SK-N-SH treated with all-trans-retinoic acid at 6 μM for 48 hours (cell line): ENCODE results near the gene PCDHGA9.

Source experiments
- ATAC-seq: fragments of 200-7000 bp; cut with Tn5 transposase; 3 replicates; pipeline ENCODE4 v1.9.1; 2020; ENCODE audit warnings: mild to moderate bottlenecking, moderate library complexity
- ARNTL ChIP-seq: fragments of 450-650 bp; formaldehyde crosslinking; IDR thresholded peaks from 2 replicates; pipeline ENCODE4 v1.5.0; 2020; ENCODE audit warnings: low read depth, mild to moderate bottlenecking, moderate library complexity, borderline replicate concordance
- BACH2 ChIP-seq: fragments of 250-450 bp; sonication (Bioruptor Pico); IDR thresholded peaks from 2 replicates; pipeline ENCODE4 v1.9.0; 2021; ENCODE audit warnings: mild to moderate bottlenecking, borderline replicate concordance
- CREB5 ChIP-seq: fragments of 250-450 bp; sonication (Bioruptor Pico); IDR thresholded peaks from 2 replicates; pipeline ENCODE4 v1.5.1; 2020; ENCODE audit warnings: low read depth, mild to moderate bottlenecking, moderate library complexity
- CSDC2 ChIP-seq: fragments of 250-450 bp; sonication (Bioruptor Pico); IDR thresholded peaks from 2 replicates; pipeline ENCODE4 v1.5.0; 2020; ENCODE audit warnings: mild to moderate bottlenecking, moderate library complexity
- CSRNP3 ChIP-seq: fragments of 250-450 bp; sonication (Bioruptor Pico); IDR thresholded peaks from 2 replicates; pipeline ENCODE4 v1.5.1; 2021; ENCODE audit warnings: mild to moderate bottlenecking, moderate library complexity
- ESRRG ChIP-seq: fragments of 250-450 bp; sonication (Bioruptor Pico); IDR thresholded peaks from 2 replicates; pipeline ENCODE4 v1.6.1; 2021; ENCODE audit warnings: mild to moderate bottlenecking
- GLIS3 ChIP-seq: fragments of 250-450 bp; sonication (Bioruptor Pico); IDR thresholded peaks from 2 replicates; pipeline ENCODE4 v1.5.0; 2020; ENCODE audit warnings: mild to moderate bottlenecking, moderate library complexity
- ISL1 ChIP-seq: fragments of 250-450 bp; sonication (Bioruptor Pico); IDR thresholded peaks from 2 replicates; pipeline ENCODE4 v2.1.2; 2022; ENCODE audit warnings: mild to moderate bottlenecking, moderate library complexity
- OSR1 ChIP-seq: fragments of 250-450 bp; sonication (Bioruptor Pico); IDR thresholded peaks from 2 replicates; pipeline ENCODE4 v1.8.0; 2022; ENCODE audit warnings: moderate library complexity, mild to moderate bottlenecking, inconsistent platforms
- PATZ1 ChIP-seq: fragments of 250-450 bp; sonication (Bioruptor Pico); IDR thresholded peaks from 2 replicates; pipeline ENCODE4 v1.8.0; 2020; ENCODE audit warnings: mild to moderate bottlenecking, moderate library complexity, borderline replicate concordance
- PPARA ChIP-seq: fragments of 250-450 bp; sonication (Bioruptor Pico); IDR thresholded peaks from 2 replicates; pipeline ENCODE4 v1.5.0; 2020; ENCODE audit warnings: mild to moderate bottlenecking, borderline replicate concordance
- RARB ChIP-seq: fragments of 250-450 bp; sonication (Bioruptor Pico); IDR thresholded peaks from 2 replicates; pipeline ENCODE4 v1.8.0; 2021; ENCODE audit warnings: mild to moderate bottlenecking, moderate library complexity
- SNAI2 ChIP-seq: fragments of 250-450 bp; sonication (Bioruptor Pico); IDR thresholded peaks from 2 replicates; pipeline ENCODE4 v1.5.0; 2020; ENCODE audit warnings: mild to moderate bottlenecking, moderate library complexity
- TCF4 ChIP-seq: fragments of 250-450 bp; sonication (Bioruptor Pico); IDR thresholded peaks from 2 replicates; pipeline ENCODE4 v1.8.0; 2021; ENCODE audit warnings: mild to moderate bottlenecking, moderate library complexity, borderline replicate concordance
- TOX ChIP-seq: fragments of 250-450 bp; sonication (Bioruptor Pico); IDR thresholded peaks from 2 replicates; pipeline ENCODE4 v1.8.0; 2021; ENCODE audit warnings: mild to moderate bottlenecking, moderate library complexity, borderline replicate concordance
- ZC3H10 ChIP-seq: fragments of 250-450 bp; sonication (Bioruptor Pico); IDR thresholded peaks from 2 replicates; pipeline ENCODE4 v1.5.1; 2021; ENCODE audit warnings: mild to moderate bottlenecking, moderate library complexity
- ZFP3 ChIP-seq: fragments of 250-450 bp; sonication (Bioruptor Pico); IDR thresholded peaks from 2 replicates; pipeline ENCODE4 v1.5.0; 2020; ENCODE audit warnings: mild to moderate bottlenecking, moderate library complexity
- ZFP30 ChIP-seq: fragments of 450-650 bp; formaldehyde crosslinking; IDR thresholded peaks from 2 replicates; pipeline ENCODE4 v1.5.0; 2022; ENCODE audit warnings: mild to moderate bottlenecking, moderate library complexity
- ZNF565 ChIP-seq: fragments of 450-650 bp; formaldehyde crosslinking; conservative IDR thresholded peaks from 2 replicates; pipeline ENCODE4 v1.5.0; 2020; ENCODE audit warnings: low read depth, mild to moderate bottlenecking, moderate library complexity
- ZNF70 ChIP-seq: fragments of 450-650 bp; formaldehyde crosslinking; IDR thresholded peaks from 2 replicates; pipeline ENCODE4 v1.5.0; 2020; ENCODE audit warnings: mild to moderate bottlenecking, moderate library complexity
- ZNF8 ChIP-seq: fragments of 450-650 bp; formaldehyde crosslinking; IDR thresholded peaks from 2 replicates; pipeline ENCODE4 v1.5.0; 2020; ENCODE audit warnings: mild to moderate bottlenecking, moderate library complexity
- TF ChIP-seq, protein P1 (sequence below): fragments of 250-450 bp; sonication (Bioruptor Pico); IDR thresholded peaks from 2 replicates; pipeline ENCODE4 v1.8.0; 2021; ENCODE audit warnings: low read depth, mild to moderate bottlenecking, moderate library complexity, borderline replicate concordance

The PCDHGA9 gene

DNA sequence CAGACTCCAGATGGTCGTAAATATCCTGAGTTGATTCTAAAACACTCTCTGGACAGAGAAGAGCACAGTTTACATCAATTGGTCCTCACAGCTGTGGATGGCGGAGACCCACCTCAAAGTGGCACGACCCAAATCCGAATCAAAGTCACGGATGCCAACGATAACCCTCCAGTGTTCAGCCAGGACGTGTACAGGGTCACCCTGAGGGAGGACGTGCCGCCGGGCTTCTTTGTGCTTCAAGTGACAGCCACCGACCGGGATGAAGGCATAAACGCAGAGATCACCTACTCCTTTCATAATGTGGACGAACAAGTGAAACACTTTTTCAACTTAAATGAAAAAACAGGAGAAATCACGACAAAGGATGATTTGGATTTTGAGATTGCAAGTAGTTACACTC lies 41.9 kb upstream of the PCDHGA9 start:
- no peak for ATAC-seq
- TF ChIP-seq CREB5 (no peak), ESRRG (CRISPR knock-in tag) (no peak), TCF4 (CRISPR knock-in tag) (no peak), ARNTL (CRISPR knock-in tag) (no peak), BACH2 (CRISPR knock-in tag) (no peak), ZNF70 (no peak), RARB (CRISPR knock-in tag) (no peak), PATZ1 (no peak), CSDC2 (CRISPR knock-in tag) (no peak), GLIS3 (CRISPR knock-in tag) (no peak), SNAI2 (CRISPR knock-in tag) (no peak), ZC3H10 (no peak), ZNF565 (no peak), TOX (CRISPR knock-in tag) (no peak), ZNF8 (no peak), ZFP30 (CRISPR knock-in tag) (no peak), CSRNP3 (CRISPR knock-in tag) (no peak), PPARA (CRISPR knock-in tag) (no peak)
- TF ChIP-seq, protein P1, sequence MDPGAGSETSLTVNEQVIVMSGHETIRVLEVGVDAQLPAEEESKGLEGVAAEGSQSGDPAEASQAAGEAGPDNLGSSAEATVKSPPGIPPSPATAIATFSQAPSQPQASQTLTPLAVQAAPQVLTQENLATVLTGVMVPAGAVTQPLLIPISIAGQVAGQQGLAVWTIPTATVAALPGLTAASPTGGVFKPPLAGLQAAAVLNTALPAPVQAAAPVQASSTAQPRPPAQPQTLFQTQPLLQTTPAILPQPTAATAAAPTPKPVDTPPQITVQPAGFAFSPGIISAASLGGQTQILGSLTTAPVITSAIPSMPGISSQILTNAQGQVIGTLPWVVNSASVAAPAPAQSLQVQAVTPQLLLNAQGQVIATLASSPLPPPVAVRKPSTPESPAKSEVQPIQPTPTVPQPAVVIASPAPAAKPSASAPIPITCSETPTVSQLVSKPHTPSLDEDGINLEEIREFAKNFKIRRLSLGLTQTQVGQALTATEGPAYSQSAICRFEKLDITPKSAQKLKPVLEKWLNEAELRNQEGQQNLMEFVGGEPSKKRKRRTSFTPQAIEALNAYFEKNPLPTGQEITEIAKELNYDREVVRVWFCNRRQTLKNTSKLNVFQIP (CRISPR knock-in tag) = no peak

- no peak for ATAC-seq
- TF ChIP-seq, protein P1 (CRISPR knock-in tag) = no peak
- TF ChIP-seq OSR1 = no peak
- TF ChIP-seq CSRNP3 (CRISPR knock-in tag) = no peak
- no peak for TF ChIP-seq ZNF565
- TF ChIP-seq ZFP3 = no peak
- TF ChIP-seq ISL1 (CRISPR knock-in tag) = no peak
- TF ChIP-seq ZNF8 = no peak
- no peak for TF ChIP-seq CREB5
- no peak for TF ChIP-seq TCF4 (CRISPR knock-in tag)
- no peak for TF ChIP-seq ARNTL (CRISPR knock-in tag)
- TF ChIP-seq BACH2 (CRISPR knock-in tag) = no peak
- no peak for TF ChIP-seq ZC3H10
- no peak for TF ChIP-seq ZNF70
- no peak for TF ChIP-seq RARB (CRISPR knock-in tag)
- no peak for TF ChIP-seq CSDC2 (CRISPR knock-in tag)
- no peak for TF ChIP-seq SNAI2 (CRISPR knock-in tag)
- no peak for TF ChIP-seq PPARA (CRISPR knock-in tag)
- TF ChIP-seq ESRRG (CRISPR knock-in tag) = no peak
- TF ChIP-seq, all 23 proteins: peak for 0
Observed at GRCh38 chr5:141362719-141363118, 39.9 kb upstream of the PCDHGA9 start.
